GM18861 (cell line): ENCODE measurements around the gene ZNF669.

Experiments
- ATAC-seq: cut with Tn5 transposase; IDR thresholded peaks from one replicate; pipeline ENCODE4 v1.9.1; 2021; ENCODE audit not compliant: unreplicated experiment

Gene ZNF669

DNA sequence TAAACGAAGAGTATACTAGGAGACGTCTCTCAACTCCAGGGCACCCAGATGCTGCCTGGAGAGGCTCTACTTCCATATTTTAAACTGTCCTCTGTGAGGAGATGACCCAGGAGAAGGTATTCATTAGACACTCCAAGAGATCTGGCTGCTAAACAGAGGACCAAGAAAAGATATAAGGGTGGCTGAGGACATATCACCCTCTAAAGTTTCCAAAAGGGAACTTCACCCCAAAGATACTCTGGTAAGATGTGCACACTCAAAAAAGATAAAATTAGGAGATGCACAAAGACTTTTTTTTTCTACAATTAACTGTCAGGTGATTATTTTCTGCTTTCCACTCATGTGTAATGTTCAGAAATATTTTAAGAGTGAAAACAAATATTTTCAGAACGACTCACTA lies 26.9 kb downstream of the ZNF669 start:
- no peak for ATAC-seq

GRCh38 chr1:247070645-247071044 lies 33.5 kb downstream of the ZNF669 start:
- no peak for ATAC-seq

- ATAC-seq = no peak
These were observed 39.9 kb downstream of the ZNF669 start for GRCh38 chr1:247064304-247064703.

GRCh38 chr1:247060771-247061170 lies 43.4 kb downstream of the ZNF669 start:
- ATAC-seq = no peak

DNA sequence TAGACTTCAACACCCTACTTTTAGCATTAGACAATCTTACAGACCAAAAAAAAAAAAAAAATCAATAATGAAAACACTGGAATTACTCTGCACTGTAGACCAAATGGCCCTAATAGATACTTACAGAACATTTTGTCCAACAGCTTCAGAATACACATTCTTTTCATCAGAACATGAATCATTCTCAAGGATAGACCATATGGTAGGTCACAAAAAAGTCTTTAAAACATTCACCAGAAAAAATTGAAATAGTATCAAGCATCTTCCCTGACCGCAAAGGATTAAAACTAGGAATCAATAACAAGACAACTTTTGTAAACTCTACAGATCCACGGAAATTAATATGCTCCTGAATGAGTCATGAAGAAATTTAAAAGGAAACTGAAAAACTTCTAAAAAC lies 48.1 kb downstream of the ZNF669 start:
- no peak for ATAC-seq

DNA sequence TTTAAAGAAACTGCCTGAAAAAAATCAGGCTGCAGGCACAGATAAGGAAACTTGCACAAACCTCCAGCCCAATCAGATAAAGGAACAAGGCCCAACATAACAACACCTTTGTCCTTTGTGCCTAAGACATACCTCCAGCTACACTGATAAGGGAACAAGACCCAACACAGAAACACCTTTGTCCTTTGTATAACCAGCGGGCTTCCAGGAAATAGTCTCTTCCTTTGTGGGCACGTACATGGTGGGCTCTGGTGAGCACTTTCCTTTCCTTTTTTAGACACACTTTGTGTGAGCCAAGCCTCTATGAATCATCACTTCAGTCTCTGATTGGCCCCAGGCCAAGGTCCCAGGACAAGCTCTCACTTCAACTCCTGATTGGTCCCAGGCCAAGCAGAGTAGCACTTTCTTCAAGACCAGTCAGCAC lies 49.2 kb downstream of the ZNF669 start:
- ATAC-seq = no peak
